Suprapubic skin (tissue), 3 donors: ENCODE measurements around the gene ST6GAL1.

ENCODE experiments used
- CTCF ChIP-seq, 2 donors: fragments of 200-600 bp in 1 of 2; fragments of 450-650 bp in 1 of 2; sonication (generic) in 1 of 2; IDR thresholded peaks; one replicate each; pipeline ENCODE4 v1.5.1; 2016 to 2019; ENCODE audit warnings: antibody characterized with exemption in 2 of 2, mild to moderate bottlenecking in 1 of 2, moderate library complexity in 1 of 2
- POLR2A ChIP-seq, 2 donors: fragments of 450-650 bp; IDR thresholded peaks; one replicate each; pipeline ENCODE4 v1.6.1; 2017; ENCODE audit warnings: antibody characterized with exemption in 2 of 2, mild to moderate bottlenecking in 2 of 2, moderate library complexity in 2 of 2

DNA sequence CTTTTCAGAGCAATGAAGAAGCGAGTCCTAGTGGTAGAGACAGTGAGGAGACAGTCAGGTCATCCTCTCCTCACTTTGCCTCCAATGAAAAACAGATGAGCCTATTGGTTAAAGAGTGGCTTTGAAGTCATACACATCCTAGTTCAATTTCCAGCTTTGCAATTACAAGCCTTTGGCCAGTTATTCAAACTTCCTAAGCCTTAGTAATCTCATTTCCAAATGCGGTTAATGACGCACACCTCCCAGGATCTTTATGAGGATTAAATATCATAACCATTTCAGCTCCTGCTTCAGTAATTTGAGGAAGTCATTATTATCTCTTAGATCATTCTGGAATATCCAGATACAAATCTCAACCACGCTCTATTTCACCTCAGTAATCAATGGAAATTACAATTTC, 10.0 kb upstream of the ST6GAL1 start:
- TF ChIP-seq CTCF (IDR thresholded peaks at IDR 0.05) (no peak), POLR2A (IDR thresholded peaks at IDR 0.05) (no peak)
